GM12892 (cell line): Measurements from ENCODE around the gene HUNK.

Experiments
- DNase-seq: peaks from one replicate; pipeline ENCODE4 v3.0.0; 2011; ENCODE audit not compliant: insufficient read length
- FAIRE-seq: peaks from 2 replicates; lab custom pipeline; 2011; peaks lifted over from hg19 to GRCh38; lab: Jason Lieb, UNC
- POLR2A ChIP-seq: IDR thresholded peaks from 2 replicates; pipeline ENCODE4 v1.6.1; 2011; ENCODE audit warnings: low read depth, low read length, control low read depth
- POLR2AphosphoS5 ChIP-seq: IDR thresholded peaks from 2 replicates; pipeline ENCODE4 v1.6.1; 2011; ENCODE audit warnings: low read depth, low read length, control low read depth
- TAF1 ChIP-seq: IDR thresholded peaks from 2 replicates; pipeline ENCODE4 v1.6.1; 2011; ENCODE audit warnings: low read depth, mild to moderate bottlenecking, control low read depth, low read length, borderline replicate concordance

The HUNK gene

DNA sequence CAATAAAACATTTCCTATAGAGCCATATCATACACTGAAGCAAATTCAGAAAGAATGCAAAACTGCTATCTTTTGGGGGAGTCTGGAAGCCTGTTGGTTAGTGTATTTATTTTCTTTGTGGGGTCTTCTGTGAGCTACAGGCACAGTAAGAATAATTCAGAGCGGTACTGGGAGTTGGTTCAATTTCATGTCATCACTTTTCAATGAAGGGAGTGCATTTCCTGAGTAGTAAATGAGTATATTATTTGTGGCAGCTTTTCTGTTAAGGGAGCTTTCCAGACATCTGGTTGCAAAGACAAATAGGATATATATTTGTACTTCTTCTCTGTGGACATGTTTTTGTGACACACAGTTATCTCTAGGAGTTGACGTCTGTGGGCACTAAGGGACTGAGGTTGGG lies 130.6 kb downstream of the HUNK start:
- no peak for TF ChIP-seq TAF1
- TF ChIP-seq POLR2AphosphoS5 = no peak
- TF ChIP-seq POLR2A = no peak
- DNase-seq (no peak), FAIRE-seq (no peak)

GRCh38 chr21:32004291-32004690 lies 131.5 kb downstream of the HUNK start:
- no peak for TF ChIP-seq POLR2A
- TF ChIP-seq POLR2AphosphoS5 = no peak
- TF ChIP-seq TAF1 = no peak
- no peak for DNase-seq
- FAIRE-seq = no peak

GRCh38 chr21:32007456-32007855 lies 134.6 kb downstream of the HUNK start:
- DNase-seq (no peak), FAIRE-seq (no peak)
- TF ChIP-seq TAF1 = no peak
- TF ChIP-seq POLR2AphosphoS5 = no peak
- TF ChIP-seq POLR2A = no peak

- TF ChIP-seq TAF1 = no peak
- FAIRE-seq = no peak
- no peak for DNase-seq
Observed at GRCh38 chr21:32008714-32009113, 135.9 kb downstream of the HUNK start.

DNA sequence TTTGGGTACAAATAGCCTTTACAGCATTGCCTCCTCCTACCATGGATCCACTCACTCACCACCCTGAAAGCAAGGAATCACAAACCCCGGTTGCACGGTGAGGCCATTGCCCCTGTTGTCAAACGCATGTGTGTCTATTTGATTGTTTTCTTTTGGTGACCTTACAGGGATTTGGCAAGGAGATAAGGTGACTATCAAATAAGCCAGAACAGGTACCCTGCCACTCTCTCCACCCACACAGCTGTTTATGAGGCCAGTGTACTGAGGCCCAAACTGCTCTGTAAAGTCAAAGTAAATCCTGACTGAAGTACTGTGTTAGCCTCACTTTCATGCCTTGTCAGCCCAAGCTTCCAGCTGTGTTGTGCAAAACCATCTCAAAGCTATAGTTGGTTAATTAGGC lies 136.4 kb downstream of the HUNK start:
- no peak for FAIRE-seq

GRCh38 chr21:32015461-32016139 lies 142.8 kb downstream of the HUNK start:
- DNase-seq (no peak), FAIRE-seq (no peak)
- no peak for TF ChIP-seq TAF1
- TF ChIP-seq POLR2A = no peak

More for the DNA sequence above, 136.4 kb downstream of the HUNK start:
- TF ChIP-seq POLR2A (no peak), POLR2AphosphoS5 (no peak), TAF1 (no peak)
- DNase-seq = no peak

- no peak for TF ChIP-seq TAF1
- FAIRE-seq = no peak
- DNase-seq = no peak
Observed at GRCh38 chr21:32018381-32018780, 145.6 kb downstream of the HUNK start.

DNA sequence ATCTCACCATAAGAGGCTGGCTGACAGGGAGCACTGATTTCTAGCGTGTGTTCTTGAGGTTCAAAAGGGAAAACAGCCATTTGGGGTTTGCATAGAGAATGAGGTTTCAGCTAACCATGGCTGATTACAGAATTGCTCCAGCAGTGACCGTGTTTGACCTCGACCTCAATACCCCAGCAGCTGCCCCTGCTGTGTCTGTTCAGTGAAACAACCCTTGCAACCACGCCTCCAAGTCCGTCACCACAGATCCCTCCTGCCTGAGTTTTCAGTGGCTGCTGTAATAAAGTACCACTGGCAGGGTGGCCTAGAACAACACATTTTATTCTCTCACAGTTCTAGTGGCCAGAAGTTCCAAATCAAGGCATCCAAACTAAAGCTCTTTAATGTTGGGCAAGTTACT lies 147.7 kb downstream of the HUNK start:
- TF ChIP-seq TAF1 = no peak
- no peak for TF ChIP-seq POLR2A
- no peak for TF ChIP-seq POLR2AphosphoS5
- DNase-seq (no peak), FAIRE-seq (no peak)

DNA sequence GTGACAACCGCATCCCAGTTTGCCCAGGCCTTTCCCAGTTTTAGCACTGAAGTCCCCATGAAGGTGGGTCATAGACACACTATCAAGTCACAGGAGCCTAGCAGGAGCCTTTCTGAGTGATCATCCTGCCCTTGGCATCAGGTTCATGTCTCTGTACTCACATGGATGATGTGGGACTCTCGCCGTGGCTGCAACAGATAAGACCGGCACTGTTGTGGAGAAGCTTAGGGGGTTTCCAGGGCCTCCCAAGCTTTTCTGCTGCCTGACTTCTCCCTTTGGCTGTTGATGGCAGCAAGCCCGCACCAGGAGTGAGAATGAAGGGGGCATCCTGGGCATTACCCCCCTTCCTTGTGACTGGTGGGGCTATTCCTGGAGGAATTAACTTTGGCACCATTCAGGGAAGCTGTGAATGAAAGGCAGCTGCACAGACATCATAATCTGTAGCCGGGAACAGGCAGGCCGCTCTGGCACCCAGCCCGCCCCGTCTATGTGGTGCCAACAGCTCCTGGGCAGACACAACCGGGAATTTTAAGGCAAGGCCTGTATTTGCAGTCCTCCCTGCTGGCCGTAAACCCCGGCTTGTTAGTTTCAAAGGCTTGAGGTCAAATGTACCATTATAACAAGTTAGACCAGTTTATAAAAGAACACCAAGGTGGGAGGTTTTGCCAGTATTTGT lies 148.6 kb downstream of the HUNK start:
- FAIRE-seq (no peak), DNase-seq (no peak)

DNA sequence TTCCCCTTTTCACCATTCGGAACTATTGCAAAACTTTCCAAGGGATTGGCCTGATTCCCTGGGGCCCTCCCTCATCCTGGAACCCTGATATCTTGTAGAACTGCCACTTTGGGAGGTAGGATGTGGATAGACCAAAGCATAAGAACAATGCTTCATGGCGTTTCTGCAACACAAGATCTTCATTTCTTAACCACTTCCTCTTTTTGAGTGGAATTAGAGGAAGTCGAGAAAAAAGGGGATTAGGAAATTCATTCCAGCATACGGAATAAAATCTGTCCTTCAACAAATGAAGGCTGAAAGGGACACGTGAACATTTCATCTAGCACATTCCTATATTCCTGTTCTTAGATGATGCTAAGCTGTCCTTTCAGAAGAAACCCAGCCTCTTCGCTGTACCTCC lies 149.3 kb downstream of the HUNK start:
- DNase-seq (no peak), FAIRE-seq (no peak)
- TF ChIP-seq POLR2A (no peak), TAF1 (no peak), POLR2AphosphoS5 (no peak)

More for the DNA sequence above, 148.6 kb downstream of the HUNK start:
- no peak for TF ChIP-seq TAF1
- no peak for TF ChIP-seq POLR2A
- no peak for TF ChIP-seq POLR2AphosphoS5

- TF ChIP-seq TAF1 = no peak
- TF ChIP-seq POLR2AphosphoS5 = no peak
- no peak for TF ChIP-seq POLR2A
- DNase-seq (no peak), FAIRE-seq (no peak)
Observed at GRCh38 chr21:32030146-32030652, 157.4 kb downstream of the HUNK start.

GRCh38 chr21:32034850-32035249 lies 162.0 kb downstream of the HUNK start:
- DNase-seq (no peak), FAIRE-seq (no peak)
- TF ChIP-seq POLR2AphosphoS5 = no peak

- no peak for DNase-seq
- no peak for TF ChIP-seq POLR2A
- TF ChIP-seq TAF1 = no peak
- no peak for TF ChIP-seq POLR2AphosphoS5
Observed at GRCh38 chr21:32035617-32036016, 162.8 kb downstream of the HUNK start.

More at GRCh38 chr21:32035617-32036016, 162.8 kb downstream of the HUNK start:
- no peak for FAIRE-seq
